Stimulated activated CD4-positive, alpha-beta T cell treated with anti-CD3 and anti-CD28 coated beads, TNF-alpha, amount 100 ng/mL, for 1 hour (primary cell): ENCODE results near the gene NTNG1.
"Not testable (repeated sequence)": the region's sequence is repeated elsewhere in the genome, so short reads cannot be mapped to it uniquely, and the experiment has no call there.

ENCODE experiments used
- DNase-seq, 3 donors: peaks; one replicate each; pipeline ENCODE4 v3.0.0-alpha.2; 2020; ENCODE audit warnings: low read depth in 3 of 3, low spot score in 1 of 3

NTNG1 gene

DNA sequence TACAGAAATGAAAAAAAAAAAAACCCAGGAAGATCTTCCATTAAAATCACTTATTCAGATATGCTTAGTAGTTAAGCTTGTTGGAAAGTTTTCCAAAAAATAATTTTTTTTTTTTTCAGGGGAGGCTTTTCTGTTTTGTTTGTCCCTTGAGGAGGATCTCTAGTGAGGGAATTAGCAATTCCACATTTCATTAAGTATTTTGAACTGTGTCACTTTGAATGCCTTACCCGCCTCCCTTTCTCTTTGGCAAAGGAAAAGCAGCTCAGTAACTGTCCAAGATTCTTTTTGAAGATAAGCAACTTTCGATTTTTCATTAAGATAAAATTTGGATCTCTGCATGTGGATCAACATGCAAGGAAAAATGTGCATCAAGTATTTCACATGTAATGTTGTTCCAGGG lies 1.8 kb downstream of the NTNG1 start:
- no peak for DNase-seq

DNA sequence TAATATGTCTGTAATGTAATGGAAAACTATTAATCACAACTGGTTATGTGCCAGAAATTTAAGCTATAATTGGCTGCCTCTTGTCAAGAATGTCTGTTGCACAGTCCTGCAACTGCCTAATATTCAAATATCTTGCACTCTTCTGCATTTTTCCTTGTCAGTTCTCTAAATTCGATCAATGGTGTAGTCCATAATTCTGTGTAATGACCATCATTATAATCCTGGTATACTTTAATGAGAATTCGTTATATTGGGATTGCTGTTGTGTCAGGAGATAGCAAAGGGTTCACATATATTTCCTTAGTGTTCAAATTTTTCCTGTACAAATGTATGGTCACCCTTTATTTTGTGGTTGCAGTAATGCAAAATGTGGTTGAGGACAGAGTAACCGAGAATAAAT lies 4.8 kb downstream of the NTNG1 start:
- DNase-seq, result no peak

DNA sequence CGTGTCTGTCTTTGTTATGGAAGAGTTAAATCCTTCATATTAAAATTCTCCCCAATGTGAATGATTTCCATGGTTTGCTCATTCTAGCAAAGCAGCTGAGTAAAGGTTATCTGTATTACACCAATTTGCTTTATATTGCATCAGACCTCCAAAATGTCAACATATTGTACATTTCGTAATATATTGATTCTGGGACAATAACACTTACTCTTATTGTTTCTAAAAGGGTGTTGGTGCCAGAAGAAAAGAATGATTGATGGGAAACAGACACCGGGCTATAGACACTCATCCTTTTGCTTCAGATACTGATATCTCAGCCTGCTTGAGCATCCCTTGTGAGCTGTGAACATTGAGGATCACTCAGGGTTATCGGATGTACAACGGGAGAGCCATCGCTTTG lies 7.0 kb downstream of the NTNG1 start:
- DNase-seq, result no peak

DNA sequence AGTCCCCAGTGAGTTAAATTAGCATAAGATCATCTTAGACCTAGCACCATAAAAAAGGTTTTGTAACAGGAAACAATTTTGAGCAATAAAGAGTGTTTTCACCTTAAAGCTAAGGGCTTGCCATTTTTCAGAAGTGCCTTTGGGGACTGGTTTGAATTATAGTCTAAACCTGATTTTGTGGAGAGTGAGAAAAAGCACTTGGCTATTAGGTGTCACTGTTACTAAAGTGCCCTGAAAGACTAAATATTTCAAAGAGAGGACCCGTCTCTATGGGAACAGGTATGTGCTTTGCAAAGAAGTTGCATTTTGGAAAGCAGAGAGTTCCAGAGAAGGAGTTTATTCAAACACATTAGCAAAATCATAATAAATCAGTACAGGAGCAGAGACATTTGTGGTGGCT lies 9.1 kb downstream of the NTNG1 start:
- DNase-seq, result no peak

DNA sequence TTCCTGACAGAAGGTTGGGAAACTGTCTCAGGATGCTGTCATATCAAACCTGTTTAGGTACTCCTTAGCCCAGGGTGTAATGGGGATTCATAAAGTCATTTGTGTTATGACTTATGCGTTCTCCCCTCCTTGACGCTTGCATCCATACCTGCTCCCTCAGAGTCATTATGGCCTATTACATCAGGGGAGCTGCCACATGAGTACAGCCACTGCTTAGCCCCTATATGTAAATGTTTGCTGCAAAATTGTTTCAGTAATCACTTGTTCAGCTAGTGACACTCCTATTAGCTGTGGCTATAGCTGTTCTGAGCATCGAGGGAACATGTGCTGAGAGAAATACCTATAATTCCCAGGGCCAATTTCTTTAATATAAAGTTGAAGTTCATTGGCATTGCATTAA lies 10.5 kb downstream of the NTNG1 start:
- no peak for DNase-seq

DNA sequence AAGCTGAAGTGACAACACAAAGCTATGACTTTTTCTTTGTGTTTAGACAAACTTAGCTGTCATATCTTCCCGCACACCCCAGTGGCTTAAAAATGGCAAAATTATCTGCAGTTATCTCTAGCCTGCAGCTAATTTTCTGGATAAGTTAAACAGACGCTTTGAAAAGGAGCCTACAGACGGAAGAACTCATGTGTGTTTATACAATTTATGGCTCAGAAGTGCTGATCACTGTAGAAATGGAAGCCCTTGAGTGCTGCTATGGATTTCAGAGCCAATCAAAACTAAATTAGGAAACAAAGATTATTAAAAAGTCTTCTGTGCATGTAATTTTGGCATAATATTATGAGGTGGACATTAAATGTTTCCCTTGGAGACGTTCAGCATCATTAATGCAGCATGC lies 11.6 kb downstream of the NTNG1 start:
- no peak for DNase-seq

DNA sequence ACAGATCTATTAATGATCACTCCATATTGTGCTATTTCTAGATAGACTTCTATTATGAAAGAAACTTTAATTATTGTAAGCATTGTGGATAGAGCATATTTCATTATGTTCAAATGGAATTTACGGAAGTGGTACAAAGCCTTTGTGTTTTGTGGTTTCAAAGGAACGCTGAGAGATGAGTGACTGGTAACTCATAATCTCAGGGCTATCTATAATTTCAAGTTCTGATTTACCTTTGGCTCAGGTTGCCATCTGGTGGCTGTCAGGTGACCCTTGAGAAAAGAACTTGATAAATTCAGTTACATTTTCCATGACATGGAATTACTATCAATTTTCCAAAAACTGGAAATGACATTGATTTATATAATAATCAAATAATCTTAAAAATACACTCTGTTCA lies 12.2 kb downstream of the NTNG1 start:
- no peak for DNase-seq

DNA sequence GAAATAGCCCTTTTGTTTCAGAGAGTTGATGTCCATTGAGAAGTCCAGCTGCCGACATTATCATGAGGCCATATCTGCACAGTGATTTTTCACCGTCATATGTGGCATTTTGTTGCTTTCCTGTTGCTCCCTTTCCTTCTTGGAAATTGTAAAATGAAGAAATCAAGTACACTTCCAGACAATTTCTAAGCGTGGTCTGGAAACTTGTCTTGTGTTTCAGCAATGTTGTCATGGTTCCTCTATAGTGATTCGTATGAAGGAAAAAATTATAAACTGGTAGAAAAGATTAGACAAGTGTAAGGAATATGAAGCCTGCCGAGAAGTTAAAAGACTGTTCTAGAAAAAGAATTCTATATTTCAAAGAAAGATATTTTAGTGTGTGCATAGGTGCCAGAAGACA lies 17.7 kb downstream of the NTNG1 start:
- no peak for DNase-seq

DNA sequence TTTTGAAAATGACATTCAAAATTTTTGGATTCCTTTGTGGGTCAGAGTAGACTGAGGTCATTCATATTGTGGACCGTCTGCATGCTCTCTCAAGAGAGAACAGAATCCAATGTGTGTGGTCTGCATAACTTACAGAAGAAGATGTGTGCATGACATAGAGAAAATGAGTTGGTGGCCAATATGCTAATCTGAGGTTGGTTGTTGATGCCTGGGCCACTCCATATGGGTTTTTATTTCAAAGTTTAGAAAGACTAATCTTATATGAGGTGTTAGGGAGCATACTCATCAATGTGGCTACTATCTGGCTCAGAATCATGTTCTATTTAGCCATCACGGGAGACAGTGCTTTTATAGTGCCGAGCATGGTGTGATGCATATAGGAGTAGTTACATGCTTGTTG lies 18.2 kb downstream of the NTNG1 start:
- DNase-seq, result no peak

DNA sequence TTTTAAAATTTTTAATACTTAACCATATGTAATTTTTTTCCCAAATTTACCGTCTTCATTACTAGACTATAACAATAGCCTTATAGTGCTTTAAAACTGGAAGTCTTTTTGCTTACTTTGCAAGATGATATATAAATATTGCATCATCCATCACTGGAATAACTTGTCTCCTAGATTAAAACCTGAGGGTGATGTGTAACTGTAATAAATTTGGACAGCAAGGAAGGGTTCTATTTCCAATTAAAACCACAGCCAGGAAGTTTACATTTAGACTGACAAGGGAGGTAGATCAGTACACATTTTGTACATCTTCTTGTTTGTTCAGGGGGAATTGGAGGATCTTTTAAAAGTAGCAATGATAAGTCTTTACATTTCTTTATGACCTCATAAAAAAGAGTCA lies 21.9 kb downstream of the NTNG1 start:
- DNase-seq, result no peak

DNA sequence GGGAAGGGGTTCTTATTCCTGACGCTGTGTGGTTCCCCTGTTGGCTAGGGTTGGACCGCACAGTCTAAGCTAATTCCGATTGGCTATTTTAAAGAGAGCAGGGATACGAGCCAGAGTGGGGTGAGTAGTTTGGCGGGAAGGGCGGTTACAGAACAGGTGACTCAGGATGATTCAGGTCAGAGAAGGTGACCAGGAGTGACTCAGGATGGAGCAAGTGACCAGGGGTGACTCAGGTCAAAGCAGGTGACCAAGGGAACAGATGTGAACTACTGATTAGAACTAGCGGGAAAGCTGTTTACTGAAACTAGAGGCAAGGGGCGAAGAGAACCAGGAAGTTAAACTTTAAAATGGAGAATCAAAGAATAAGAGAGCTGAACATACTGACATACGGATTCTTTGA lies 24.1 kb downstream of the NTNG1 start:
- DNase-seq, result not testable (repeated sequence)

DNA sequence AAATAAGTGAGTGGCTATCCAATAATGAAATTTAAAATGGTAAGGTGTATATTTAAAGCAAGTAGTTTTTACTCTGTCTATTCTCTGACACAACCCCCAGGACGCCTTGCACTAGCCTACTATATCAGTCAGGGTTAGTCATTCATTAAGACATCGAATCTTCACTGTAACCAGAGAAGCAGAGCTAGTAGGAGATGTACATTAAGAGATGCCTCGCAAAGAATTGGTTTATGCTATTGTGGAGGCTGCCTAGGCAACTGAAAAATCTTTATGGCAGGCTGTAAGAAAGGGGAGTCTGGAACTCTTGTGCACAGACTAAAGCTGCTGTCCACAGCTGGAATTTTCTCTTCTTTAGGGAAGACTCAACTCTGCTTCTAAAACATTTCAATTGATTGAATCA lies 28.8 kb downstream of the NTNG1 start:
- DNase-seq, result no peak

DNA sequence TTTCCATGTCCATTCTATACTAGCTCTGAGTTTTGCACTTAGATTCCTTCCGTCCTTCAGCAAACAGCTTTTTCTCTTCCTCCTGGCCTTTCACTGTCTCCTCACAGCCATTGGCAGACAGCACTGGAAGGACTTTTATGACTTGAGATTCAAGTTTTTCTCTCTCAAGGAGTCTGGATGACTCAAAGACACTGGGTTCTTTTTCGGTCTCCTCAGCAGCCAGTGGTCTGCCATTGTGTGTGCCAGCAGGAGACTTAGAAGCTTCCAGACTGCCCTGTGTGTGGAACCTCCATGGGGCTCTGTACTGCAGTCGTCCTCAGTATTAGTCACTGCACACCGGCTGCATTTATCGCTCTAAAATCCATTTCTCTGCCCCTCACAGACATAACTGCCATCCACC lies 30.5 kb downstream of the NTNG1 start:
- no peak for DNase-seq

DNA sequence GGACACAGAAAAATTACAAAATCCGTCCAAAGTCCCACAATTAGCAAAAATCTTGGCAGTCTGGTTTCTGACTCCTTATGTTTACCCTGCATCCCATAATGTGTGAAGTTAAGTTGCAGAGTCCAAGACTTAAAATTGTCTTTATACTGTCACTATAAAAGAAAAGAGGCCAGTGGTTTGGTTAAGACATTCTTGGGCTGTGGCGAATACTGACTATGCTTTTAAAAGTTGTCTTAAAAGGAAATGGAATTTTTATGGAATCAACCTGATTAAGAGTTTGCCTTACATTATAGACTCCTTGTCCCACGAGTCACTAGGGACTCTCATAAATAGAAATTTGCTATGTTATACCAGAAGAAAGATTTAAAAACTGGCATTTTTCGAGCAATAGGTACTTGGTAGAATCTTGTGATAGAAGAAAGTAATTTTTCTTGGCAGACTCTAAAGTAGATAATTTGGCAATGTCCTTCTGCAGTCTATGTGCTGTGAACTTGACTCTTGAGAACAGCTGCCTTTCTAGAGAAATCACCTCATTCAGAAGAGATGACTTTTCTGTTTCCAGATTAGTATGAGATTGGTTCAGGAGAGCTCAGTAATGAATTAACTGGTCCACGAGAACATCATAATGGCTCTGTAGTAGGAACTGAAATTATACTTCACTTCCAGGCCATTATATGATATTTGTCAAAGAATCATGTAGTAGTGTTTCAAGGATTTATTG lies 31.8 kb downstream of the NTNG1 start:
- DNase-seq, result no peak

DNA sequence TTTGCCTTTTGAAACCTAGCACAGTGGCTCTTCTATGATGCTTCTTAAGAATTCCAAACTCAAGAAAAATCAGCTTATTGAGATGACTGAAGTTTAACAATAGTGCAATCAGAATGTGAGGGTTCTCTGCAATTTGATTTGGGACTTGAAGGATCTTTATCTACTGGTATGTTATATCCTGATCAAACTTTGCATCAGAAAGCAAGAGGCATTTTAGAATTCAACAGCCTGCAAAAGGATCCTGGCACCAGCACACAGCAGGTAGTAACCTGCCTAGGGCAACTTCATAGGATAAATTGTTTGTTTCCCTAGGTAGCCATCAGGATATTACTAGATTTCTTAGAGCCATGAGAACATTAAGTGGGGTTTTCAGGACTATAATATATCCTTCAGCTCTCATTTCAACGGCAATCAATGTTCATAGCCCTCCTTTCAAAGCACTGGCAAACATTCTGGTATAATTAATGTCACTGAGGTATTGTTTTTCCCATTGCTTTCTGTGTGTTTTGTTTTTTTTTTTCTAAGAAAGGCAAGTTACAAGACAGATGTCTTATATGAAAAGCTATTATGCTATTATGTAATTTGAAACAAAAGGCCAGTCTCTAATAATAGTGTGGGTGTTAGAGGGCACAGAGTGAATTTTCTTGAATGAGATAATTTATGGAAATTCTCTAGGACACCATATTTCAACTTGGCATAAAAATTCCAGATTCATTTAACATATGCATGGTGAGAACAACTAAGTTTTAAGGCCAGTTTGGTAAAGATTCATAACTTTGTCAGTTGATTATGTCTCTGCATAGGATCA lies 34.5 kb downstream of the NTNG1 start:
- no peak for DNase-seq

DNA sequence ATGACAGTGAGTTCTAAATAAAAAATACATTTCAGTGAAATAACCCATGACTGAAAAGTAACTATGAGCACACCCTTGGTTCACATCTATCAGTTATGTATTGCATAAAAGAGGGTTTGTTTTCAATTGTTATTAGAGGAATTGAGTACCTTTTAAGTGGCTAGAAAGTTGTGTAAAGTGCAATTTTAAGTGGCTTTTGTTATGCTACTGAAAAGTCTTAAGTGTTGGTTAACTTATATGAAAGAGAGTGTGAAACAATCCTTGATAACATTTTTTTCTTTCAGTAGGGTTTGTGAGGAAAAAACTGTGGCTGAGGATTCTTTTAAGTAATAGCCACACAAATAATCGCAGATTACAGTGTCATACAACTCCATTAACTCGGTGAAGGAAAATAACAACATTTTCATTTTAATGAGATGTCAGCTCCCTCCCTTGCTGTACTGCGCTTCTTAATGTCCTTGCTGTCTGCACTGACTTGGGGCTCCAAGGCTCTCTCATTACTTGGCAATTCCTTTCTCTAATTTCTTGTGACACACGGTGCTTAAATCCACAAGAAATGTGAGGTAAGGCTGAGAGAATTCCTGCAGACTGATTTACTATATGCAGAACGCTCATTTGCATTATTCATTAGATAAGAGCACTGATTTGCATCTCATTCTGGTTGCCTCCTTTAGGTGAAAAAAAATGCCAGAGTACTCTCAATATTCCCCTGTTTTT lies 40.6 kb downstream of the NTNG1 start:
- no peak for DNase-seq

DNA sequence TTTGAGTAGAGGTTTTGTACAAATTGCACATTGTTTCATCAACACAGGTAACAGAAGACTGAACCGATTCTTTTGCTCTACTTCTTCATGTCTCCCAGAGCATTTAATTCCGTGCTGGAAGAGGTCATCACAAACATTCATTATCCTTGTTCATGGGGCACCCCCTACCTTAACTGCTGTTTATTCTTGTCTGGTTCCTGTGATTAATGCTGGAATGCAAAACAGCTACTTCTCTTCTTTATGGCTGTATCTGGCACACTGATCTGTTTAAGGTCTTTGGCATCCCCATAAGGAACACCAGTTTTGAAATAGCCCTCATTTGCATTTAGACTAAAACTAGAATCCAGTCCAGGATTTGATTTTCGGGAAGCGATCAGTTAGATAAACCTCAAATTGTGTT lies 42.2 kb downstream of the NTNG1 start:
- no peak for DNase-seq

DNA sequence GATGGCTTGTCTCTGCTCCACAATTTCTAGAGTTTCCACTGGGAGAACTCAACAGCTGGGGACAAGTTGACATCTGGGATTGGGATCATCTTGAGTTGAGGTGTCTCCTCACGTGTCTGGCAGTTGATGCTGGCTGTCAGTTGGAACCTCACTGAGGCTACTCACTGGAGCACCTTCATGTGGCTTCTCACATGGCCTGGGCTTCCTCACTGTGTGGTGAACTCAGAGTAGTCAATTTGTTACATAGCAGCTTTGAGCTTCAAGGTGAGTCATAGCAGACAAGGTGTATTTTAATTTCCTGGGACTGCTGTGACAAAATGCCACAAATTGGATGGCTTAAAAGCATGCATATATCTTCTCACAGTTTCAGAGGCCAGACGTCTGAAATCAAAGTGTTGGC lies 44.0 kb downstream of the NTNG1 start:
- DNase-seq, result no peak

DNA sequence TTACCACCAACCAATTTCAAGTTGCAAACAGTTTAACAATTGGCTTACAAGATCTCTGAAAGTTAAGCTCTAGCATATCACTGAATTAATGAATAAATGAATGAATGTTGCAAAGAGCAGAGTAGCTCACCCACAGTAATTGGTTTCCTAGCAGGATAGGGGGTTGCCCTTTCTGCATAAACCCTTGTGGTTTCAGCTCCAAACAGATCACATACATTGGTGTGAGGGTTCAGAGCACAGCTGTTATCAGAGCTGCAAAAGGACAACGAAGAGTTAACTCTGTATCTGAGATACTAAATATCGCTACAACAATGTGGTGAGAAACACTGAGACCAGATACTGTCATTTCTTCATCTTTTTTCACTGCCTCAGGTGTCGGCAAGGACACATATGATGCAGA lies 46.6 kb downstream of the NTNG1 start:
- DNase-seq, result no peak

DNA sequence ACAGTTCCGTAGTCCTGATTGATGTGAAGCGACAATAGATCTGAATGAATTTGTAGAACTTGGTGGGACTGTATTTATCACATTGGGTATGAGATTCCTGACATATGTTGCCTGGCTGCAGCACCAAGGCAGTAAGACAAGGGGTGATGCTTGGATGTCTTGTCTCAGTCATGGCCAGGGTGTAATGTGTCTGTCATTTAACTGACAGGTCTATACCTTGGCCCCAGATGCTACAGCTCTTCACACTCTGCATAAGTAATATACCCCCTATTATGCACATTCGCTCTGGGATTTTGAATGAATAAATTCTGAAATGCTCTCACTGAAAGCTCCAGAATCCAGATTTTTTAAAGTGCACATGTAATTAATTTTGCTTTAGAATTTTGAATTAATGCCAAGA lies 47.3 kb downstream of the NTNG1 start:
- no peak for DNase-seq

DNA sequence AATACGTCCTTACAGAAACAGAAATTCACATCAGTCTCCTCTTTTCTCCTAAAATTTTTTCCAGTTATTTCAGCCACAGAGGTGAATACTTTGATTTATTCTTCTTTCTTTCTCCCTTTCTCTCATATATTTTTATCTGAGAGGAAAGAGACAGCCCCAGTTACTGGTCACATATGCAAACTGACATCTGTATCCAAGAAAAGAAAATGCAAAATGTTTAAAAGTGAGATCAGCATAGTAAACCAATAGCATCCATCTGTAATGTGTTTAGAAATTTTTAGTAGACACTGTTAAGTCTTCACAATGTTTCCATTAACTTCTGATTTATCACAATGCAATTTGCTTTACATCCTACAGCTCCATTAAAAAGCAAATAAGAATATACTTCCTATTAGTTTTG lies 53.5 kb downstream of the NTNG1 start:
- DNase-seq, result no peak

DNA sequence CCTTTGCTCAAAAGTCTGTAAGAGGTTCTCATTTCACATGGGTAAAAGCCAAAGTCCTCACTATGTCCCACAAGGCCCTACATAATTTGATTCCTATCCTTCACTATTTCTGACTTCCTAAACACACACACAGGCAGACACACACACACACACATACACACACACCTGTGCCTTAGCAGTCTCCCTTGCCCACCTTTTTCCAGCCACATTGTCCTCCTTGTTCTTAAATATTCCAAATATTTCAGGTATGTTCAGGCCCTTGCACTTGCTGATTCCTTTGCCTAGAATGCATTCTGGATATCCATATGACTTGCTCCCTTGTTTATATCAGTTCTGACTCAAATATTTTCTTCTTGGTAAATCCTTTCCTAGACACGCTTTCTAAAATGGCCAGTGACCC lies 54.6 kb downstream of the NTNG1 start:
- DNase-seq, result no peak
